IPS-15b (cell line): ENCODE data around the gene NUDT13.
"Not testable (repeated sequence)": the region's sequence is repeated elsewhere in the genome, so short reads cannot be mapped to it uniquely, and the experiment has no call there.

ENCODE experiments used
- H3K27me3 ChIP-seq: one replicate; pipeline ENCODE4 v1.6.1; 2013; ENCODE audit warnings: low read length; ENCODE audit not compliant: control insufficient read depth, insufficient read depth
- H3K36me3 ChIP-seq: one replicate; pipeline ENCODE4 v1.6.1; 2013; ENCODE audit warnings: low read length; ENCODE audit not compliant: control insufficient read depth, insufficient read depth
- H3K4me1 ChIP-seq: one replicate; pipeline ENCODE4 v1.6.1; 2013; ENCODE audit warnings: mild to moderate bottlenecking, low read length; ENCODE audit not compliant: control insufficient read depth, insufficient read depth
- H3K4me3 ChIP-seq: one replicate; pipeline ENCODE4 v1.5.1; 2013; ENCODE audit warnings: low read depth, low read length
- H3K9ac ChIP-seq: one replicate; pipeline ENCODE4 v1.6.1; 2013; ENCODE audit warnings: low read depth, mild to moderate bottlenecking, low read length
- H3K9me3 ChIP-seq: one replicate; pipeline ENCODE4 v1.6.1; 2013; ENCODE audit warnings: mild to moderate bottlenecking, low read length; ENCODE audit not compliant: control insufficient read depth, insufficient read depth

The NUDT13 gene

GRCh38 chr10:73141603-73142002 is 31.3 kb downstream of the NUDT13 start:
- Histone ChIP-seq H3K27me3 (no peaks in the 10 kb centered on the region), H3K9ac (no peak overlapping the region), H3K9me3 (no peaks in the 10 kb centered on the region), H3K4me3 (no peak overlapping the region), H3K4me1 (no peaks in the 10 kb centered on the region), H3K36me3 (peaks cover 11% of the 10 kb centered on the region)

- not testable (repeated sequence) for H3K4me3 ChIP-seq, H3K9ac ChIP-seq, H3K27me3 ChIP-seq, H3K36me3 ChIP-seq, H3K9me3 ChIP-seq, H3K4me1 ChIP-seq
Observed at GRCh38 chr10:73150633-73151413, 40.6 kb downstream of the NUDT13 start.

DNA sequence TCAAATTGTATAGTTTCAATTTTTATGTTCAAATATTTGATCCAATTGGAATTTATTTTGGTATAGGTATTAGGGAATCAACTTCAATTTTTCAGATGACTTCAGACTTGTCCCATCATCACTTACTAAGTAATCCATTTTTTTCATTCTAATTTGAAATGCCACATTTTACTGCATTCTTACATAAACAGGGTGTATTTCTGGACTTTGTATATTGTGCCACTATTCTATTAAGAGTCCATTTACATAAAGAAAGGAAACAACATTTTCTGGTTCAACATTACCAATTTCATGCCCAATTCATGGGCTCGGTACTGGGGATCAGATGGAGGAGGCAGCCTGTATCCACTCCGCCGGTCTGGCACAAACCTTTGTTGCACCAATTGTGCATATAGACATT is 41.8 kb downstream of the NUDT13 start:
- Histone ChIP-seq H3K36me3 (peaks cover 10% of the 10 kb centered on the region), H3K4me1 (no peaks in the 10 kb centered on the region), H3K4me3 (no peak overlapping the region), H3K27me3 (no peaks in the 10 kb centered on the region), H3K9me3 (no peaks in the 10 kb centered on the region), H3K9ac (no peak overlapping the region)

GRCh38 chr10:73156054-73156453 is 45.8 kb downstream of the NUDT13 start:
- Histone ChIP-seq H3K9ac (no peak overlapping the region), H3K4me1 (no peaks in the 10 kb centered on the region), H3K36me3 (peaks cover 10% of the 10 kb centered on the region), H3K9me3 (no peaks in the 10 kb centered on the region), H3K4me3 (no peak overlapping the region), H3K27me3 (no peaks in the 10 kb centered on the region)

- no peak overlapping the region for H3K9ac ChIP-seq
- no peaks in the 10 kb centered on the region for H3K9me3 ChIP-seq
- H3K4me1 ChIP-seq = no peaks in the 10 kb centered on the region
- no peaks in the 10 kb centered on the region for H3K27me3 ChIP-seq
- H3K4me3 ChIP-seq = no peak overlapping the region
- H3K36me3 ChIP-seq = peaks cover 3% of the 10 kb centered on the region
Observed at GRCh38 chr10:73159038-73159648, 48.9 kb downstream of the NUDT13 start.

DNA sequence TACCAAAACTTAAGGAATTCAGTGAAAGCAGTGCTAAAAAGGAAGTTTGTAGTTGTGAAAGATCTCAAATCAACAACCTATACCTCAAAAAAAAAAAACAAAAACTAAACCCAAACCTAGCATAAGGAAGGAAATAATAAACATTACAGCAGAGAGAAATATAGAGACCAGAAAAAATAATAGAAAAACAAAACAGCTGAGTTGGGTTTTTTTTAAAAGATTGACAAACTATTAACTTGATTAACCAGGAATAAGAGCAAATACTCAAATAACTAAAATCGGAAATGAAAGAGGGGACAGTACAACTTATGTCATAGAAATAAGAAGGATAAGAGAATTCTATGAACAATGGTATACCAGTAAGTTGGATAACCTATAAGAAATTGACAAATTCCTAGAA is 50.8 kb downstream of the NUDT13 start:
- H3K36me3 ChIP-seq = no peaks in the 10 kb centered on the region
- H3K27me3 ChIP-seq = no peaks in the 10 kb centered on the region

GRCh38 chr10:73161662-73162061 is 51.4 kb downstream of the NUDT13 start:
- no peaks in the 10 kb centered on the region for H3K9me3 ChIP-seq
- no peaks in the 10 kb centered on the region for H3K4me1 ChIP-seq
- H3K27me3 ChIP-seq = no peaks in the 10 kb centered on the region
- no peak overlapping the region for H3K4me3 ChIP-seq
- no peaks in the 10 kb centered on the region for H3K36me3 ChIP-seq
- no peak overlapping the region for H3K9ac ChIP-seq

More for the DNA sequence above, 50.8 kb downstream of the NUDT13 start:
- Histone ChIP-seq H3K4me3 (no peak overlapping the region), H3K9me3 (no peaks in the 10 kb centered on the region), H3K4me1 (no peaks in the 10 kb centered on the region), H3K9ac (no peak overlapping the region)

GRCh38 chr10:73163096-73163495 is 52.8 kb downstream of the NUDT13 start:
- H3K4me1 ChIP-seq = no peaks in the 10 kb centered on the region
- H3K4me3 ChIP-seq = no peak overlapping the region
- H3K9ac ChIP-seq = no peak overlapping the region
- H3K36me3 ChIP-seq = no peaks in the 10 kb centered on the region
- no peaks in the 10 kb centered on the region for H3K9me3 ChIP-seq
- no peaks in the 10 kb centered on the region for H3K27me3 ChIP-seq

GRCh38 chr10:73166972-73167371 is 56.7 kb downstream of the NUDT13 start:
- H3K36me3 ChIP-seq = no peaks in the 10 kb centered on the region
- peak overlapping the region; percentile 94 for H3K9ac ChIP-seq
- H3K9me3 ChIP-seq = no peaks in the 10 kb centered on the region
- no peaks in the 10 kb centered on the region for H3K4me1 ChIP-seq
- H3K4me3 ChIP-seq = peak overlapping the region; percentile 100
- H3K27me3 ChIP-seq = no peaks in the 10 kb centered on the region

DNA sequence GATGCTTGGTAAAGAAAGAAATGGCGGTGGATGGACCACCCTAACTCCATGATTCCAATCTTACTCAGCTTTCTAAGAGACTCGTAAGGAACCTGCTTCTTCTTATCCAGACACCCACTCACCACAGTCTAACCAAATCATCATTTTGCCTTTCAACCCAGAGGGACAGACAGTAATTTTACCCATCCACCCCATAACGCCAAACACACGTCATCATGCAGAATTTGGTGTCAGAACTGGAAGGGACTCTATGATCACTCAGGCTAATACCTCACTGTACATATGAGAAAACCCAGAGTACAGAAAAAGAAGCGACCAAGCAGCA is 57.2 kb downstream of the NUDT13 start:
- H3K9ac ChIP-seq = peak overlapping the region; percentile 94
- H3K4me1 ChIP-seq = no peaks in the 10 kb centered on the region
- H3K4me3 ChIP-seq = peak overlapping the region; percentile 100
- no peaks in the 10 kb centered on the region for H3K27me3 ChIP-seq
- no peaks in the 10 kb centered on the region for H3K9me3 ChIP-seq
- H3K36me3 ChIP-seq = no peaks in the 10 kb centered on the region

DNA sequence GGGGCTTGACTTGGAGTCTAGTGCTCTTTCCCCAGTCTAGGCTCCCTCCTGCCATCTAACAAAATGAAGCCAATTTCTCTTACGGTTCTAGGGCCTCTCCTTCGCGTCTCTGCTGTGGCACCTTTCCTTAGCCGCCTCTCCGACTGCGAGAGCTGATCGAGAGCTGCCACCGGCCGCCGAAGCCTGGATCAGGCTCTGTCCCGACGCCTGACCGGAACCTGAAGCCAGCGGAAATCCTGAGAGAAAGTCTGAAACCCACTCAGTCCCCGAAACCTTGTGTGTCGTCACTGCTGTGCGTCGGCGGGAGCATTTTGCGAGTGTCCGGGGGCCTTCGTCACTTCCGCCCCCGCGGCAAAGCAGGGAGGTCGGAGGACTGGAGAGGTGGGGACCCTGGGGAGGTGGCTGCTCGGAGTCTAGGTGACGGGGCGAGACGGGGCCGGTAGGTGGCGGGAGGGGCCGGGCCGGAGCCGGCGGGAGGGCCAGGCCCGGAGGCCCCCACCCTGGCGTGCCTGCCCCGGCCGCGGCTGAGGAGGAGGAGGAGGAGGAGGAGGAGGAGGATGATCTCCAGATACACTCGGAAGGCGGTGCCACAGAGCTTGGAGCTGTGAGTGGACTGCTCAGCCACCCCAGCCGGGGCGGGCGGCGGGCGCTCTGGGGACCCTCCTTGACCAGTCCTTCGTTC is 57.7 kb downstream of the NUDT13 start, which contains the start of the genes ECD and FAM149B1:
Gene ECD, minus strand, starts transcription at position 226 of the 682 bp plus-strand sequence. CDS start 4,071 bp downstream, outside the sequence.
Gene FAM149B1, plus strand, starts transcription at position 337 of the 682 bp plus-strand sequence. Its CDS starts 221 bp downstream, at position 558.
- no peaks in the 10 kb centered on the region for H3K4me1 ChIP-seq
- H3K4me3 ChIP-seq = peak within 1 kb of the TSS; percentile 100
- H3K9me3 ChIP-seq = no peaks in the 10 kb centered on the region
- peak within 1 kb of the TSS; percentile 94 for H3K9ac ChIP-seq
- no peaks in the 10 kb centered on the region for H3K36me3 ChIP-seq
- H3K27me3 ChIP-seq = no peaks in the 10 kb centered on the region

GRCh38 chr10:73168465-73168803 is 58.2 kb downstream of the NUDT13 start:
- H3K9me3 ChIP-seq = no peaks in the 10 kb centered on the region
- H3K4me3 ChIP-seq = peak overlapping the region; percentile 100
- no peaks in the 10 kb centered on the region for H3K27me3 ChIP-seq
- peak overlapping the region; percentile 94 for H3K9ac ChIP-seq
- no peaks in the 10 kb centered on the region for H3K4me1 ChIP-seq
- no peaks in the 10 kb centered on the region for H3K36me3 ChIP-seq
